Upper lobe of left lung (tissue), 6 donors: ENCODE results near the gene KCNIP3. TPM values are rescaled to one million over a fixed set of nuclear protein-coding genes. Genes with fewer than 3 reads are reported as not detected.
A peak's percentile ranks its signal among the peaks of the same experiment; 100 is the strongest.

Experiments
- ATAC-seq, 2 donors: fragments of 200-7000 bp; cut with Tn5 transposase; one replicate each; pipeline ENCODE4 v1.9.1; 2022; ENCODE audit warnings: mild to moderate bottlenecking in 2 of 2, moderate library complexity in 2 of 2; ENCODE audit not compliant: low FRiP score in 2 of 2
- DNase-seq, 2 donors: peaks; one replicate each; pipeline ENCODE4 v3.0.0-alpha.2; 2019 to 2020
- H3K27ac ChIP-seq, 4 donors: fragments of 200-600 bp; sonication (generic); one replicate each; pipeline ENCODE4 v1.5.1; 2016 to 2019
- H3K27me3 ChIP-seq, 4 donors: fragments of 200-600 bp; sonication (generic); one replicate each; pipeline ENCODE4 v1.5.1; 2017 to 2019
- H3K36me3 ChIP-seq, 4 donors: fragments of 200-600 bp; sonication (generic); one replicate each; pipeline ENCODE4 v1.5.1; 2016 to 2019
- H3K4me1 ChIP-seq, 4 donors: fragments of 200-600 bp; sonication (generic); one replicate each; pipeline ENCODE4 v1.5.1; 2018 to 2019
- H3K4me3 ChIP-seq, 4 donors: fragments of 200-600 bp; sonication (generic); one replicate each; pipeline ENCODE4 v1.5.1; 2017 to 2019; ENCODE audit warnings: mild to moderate bottlenecking in 2 of 4, moderate library complexity in 1 of 4
- H3K9me3 ChIP-seq, 4 donors: fragments of 200-600 bp; sonication (generic); one replicate each; pipeline ENCODE4 v1.5.1; 2018 to 2019
- EP300 ChIP-seq, 4 donors: sonication (generic); formaldehyde crosslinking; IDR thresholded peaks; one replicate each; pipeline ENCODE4 v1.5.1; 2017; ENCODE audit warnings: antibody characterized with exemption in 4 of 4, control low read depth in 2 of 4
- POLR2A ChIP-seq, 4 donors: fragments of 450-650 bp; IDR thresholded peaks; one replicate each; pipeline ENCODE4 v1.5.1; 2016 to 2017; ENCODE audit warnings: antibody characterized with exemption in 4 of 4, mild to moderate bottlenecking in 2 of 4
- POLR2AphosphoS5 ChIP-seq, 2 donors: sonication (generic); formaldehyde crosslinking; IDR thresholded peaks; one replicate each; pipeline ENCODE4 v1.5.1; 2017; ENCODE audit warnings: antibody characterized with exemption in 2 of 2
- WGBS, 2 donors: methylation state at CpG; one replicate each; pipeline ENCODE4 v1.1.5; 2017 to 2018; 5-methylcytosine and 5-hydroxymethylcytosine counted together
- total RNA-seq, 6 donors: library from RNA; depleted of rRNA in 4 of 6; stranded (reverse); fragments of >200 nt in 4 of 6; gene quantifications; one replicate each; pipeline versions ENCODE4 v1.1.0 to v1.2.1, GENCODE V29; 2016 to 2021
- TF ChIP-seq, protein P1 (sequence below), 6 experiments: fragments of 450-650 bp in 4 of 6; fragments of 200-600 bp in 2 of 6; sonication (generic) in 2 of 6; IDR thresholded peaks; one replicate each; pipeline ENCODE4 v1.5.1; 2016 to 2019; ENCODE audit warnings: antibody characterized with exemption in 6 of 6
- donor health status: DM: no; HTN: no; CAD: no; lungs with moderate emphysema.
- donor health status: DM: no; HTN: yes; CAD: no; lungs with severe emphysema.

The KCNIP3 gene
- total RNA-seq, 6 donors from 2014 or later: 1.0 to 5.9 (median 2.5) TPM

GRCh38 chr2:95359501-95359930 is 62.4 kb downstream of the KCNIP3 start:
- Histone ChIP-seq H3K9me3 (no peaks in the 10 kb centered on the region), H3K27ac (no peak overlapping the region), H3K36me3 (no peaks in the 10 kb centered on the region), H3K27me3 (no peaks in the 10 kb centered on the region), H3K4me3 (no peak overlapping the region), H3K4me1 (no peaks in the 10 kb centered on the region)
- ATAC-seq: peak in 1 of 2 donors; percentile 21
- 50 to 76% methylated on average over 1 to 5 of the region's 5 CpGs for WGBS, 2 donors
- TF ChIP-seq POLR2AphosphoS5 (IDR thresholded peaks at IDR 0.05) (no peak), EP300 (IDR thresholded peaks at IDR 0.05) (no peak), POLR2A (IDR thresholded peaks at IDR 0.05) (no peak)
- TF ChIP-seq, protein P1, sequence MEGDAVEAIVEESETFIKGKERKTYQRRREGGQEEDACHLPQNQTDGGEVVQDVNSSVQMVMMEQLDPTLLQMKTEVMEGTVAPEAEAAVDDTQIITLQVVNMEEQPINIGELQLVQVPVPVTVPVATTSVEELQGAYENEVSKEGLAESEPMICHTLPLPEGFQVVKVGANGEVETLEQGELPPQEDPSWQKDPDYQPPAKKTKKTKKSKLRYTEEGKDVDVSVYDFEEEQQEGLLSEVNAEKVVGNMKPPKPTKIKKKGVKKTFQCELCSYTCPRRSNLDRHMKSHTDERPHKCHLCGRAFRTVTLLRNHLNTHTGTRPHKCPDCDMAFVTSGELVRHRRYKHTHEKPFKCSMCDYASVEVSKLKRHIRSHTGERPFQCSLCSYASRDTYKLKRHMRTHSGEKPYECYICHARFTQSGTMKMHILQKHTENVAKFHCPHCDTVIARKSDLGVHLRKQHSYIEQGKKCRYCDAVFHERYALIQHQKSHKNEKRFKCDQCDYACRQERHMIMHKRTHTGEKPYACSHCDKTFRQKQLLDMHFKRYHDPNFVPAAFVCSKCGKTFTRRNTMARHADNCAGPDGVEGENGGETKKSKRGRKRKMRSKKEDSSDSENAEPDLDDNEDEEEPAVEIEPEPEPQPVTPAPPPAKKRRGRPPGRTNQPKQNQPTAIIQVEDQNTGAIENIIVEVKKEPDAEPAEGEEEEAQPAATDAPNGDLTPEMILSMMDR (IDR thresholded peaks at IDR 0.05): no peak
- DNase-seq: peak; percentile 8 to 36

- TF ChIP-seq, protein P1 (IDR thresholded peaks at IDR 0.05): no peak
- no peak for TF ChIP-seq POLR2A (IDR thresholded peaks at IDR 0.05)
- ATAC-seq: no peak
Measured at GRCh38 chr2:95361216-95361980, 64.3 kb downstream of the KCNIP3 start.

DNA sequence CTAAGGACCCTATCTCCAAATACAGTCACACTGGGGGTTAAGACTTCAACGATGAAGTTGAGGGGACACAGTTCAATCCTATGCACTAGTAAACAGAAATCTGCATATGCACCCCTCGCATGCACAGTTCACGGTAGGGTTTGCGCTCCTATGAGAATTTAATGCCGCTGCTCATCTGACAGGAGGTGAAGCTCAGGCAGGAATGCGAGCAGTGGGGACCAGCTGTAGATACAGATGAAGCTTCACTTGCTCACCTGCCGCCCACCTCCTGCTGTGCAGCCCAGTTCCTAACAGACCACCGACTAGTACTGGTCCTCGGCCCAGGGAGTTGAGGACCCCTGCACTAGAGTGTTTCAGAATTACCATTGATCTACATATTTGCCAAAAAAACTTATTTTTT is 65.3 kb downstream of the KCNIP3 start:
- Histone ChIP-seq H3K9me3 (no peaks in the 10 kb centered on the region), H3K27ac (no peak overlapping the region), H3K27me3 (no peaks in the 10 kb centered on the region), H3K4me1 (no peaks in the 10 kb centered on the region), H3K4me3 (no peak overlapping the region), H3K36me3 (no peaks in the 10 kb centered on the region)
- peak in 1 of 2 donors; percentile 6 for DNase-seq
- TF ChIP-seq POLR2AphosphoS5 (IDR thresholded peaks at IDR 0.05) (no peak), EP300 (IDR thresholded peaks at IDR 0.05) (no peak), POLR2A (IDR thresholded peaks at IDR 0.05) (no peak)
- TF ChIP-seq, protein P1 (IDR thresholded peaks at IDR 0.05): no peak
- WGBS, 2 donors: 84 to 86% methylated on average over 9 of the region's 9 CpGs
- no peak for ATAC-seq

More at GRCh38 chr2:95361216-95361980, 64.3 kb downstream of the KCNIP3 start:
- Histone ChIP-seq H3K4me3 (no peak overlapping the region), H3K4me1 (no peaks in the 10 kb centered on the region), H3K9me3 (no peaks in the 10 kb centered on the region), H3K27ac (no peak overlapping the region), H3K27me3 (no peaks in the 10 kb centered on the region), H3K36me3 (no peaks in the 10 kb centered on the region)
- DNase-seq: peak in 1 of 2 donors; percentile 17
- 80 to 87% methylated on average over 9 of the region's 9 CpGs for WGBS, 2 donors

DNA sequence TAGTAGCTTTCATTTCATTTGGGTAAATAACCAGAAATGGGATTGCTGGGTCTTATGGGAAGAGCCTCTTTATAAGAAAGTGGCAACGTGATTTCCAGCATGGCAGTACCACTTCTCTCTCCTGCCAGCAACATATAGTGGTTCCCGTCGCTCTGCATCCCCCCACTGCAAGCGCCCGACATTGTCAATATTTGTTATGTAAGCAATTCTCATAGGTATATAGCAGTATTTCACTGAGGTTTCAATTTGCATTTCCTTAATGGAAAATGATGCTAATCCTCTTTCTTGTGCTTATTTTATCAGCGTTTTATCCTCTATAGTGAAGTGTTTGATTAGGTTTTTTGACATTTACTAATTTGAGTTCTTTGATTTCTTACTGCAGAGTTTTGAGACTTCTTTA is 69.4 kb downstream of the KCNIP3 start:
- Histone ChIP-seq H3K27ac (no peak overlapping the region), H3K4me3 (no peak overlapping the region), H3K36me3 (no peaks in the 10 kb centered on the region), H3K27me3 (peaks cover 0 to 1% (median 0%) of the 10 kb centered on the region in 4 donors), H3K9me3 (no peaks in the 10 kb centered on the region), H3K4me1 (no peaks in the 10 kb centered on the region)
- TF ChIP-seq POLR2AphosphoS5 (IDR thresholded peaks at IDR 0.05) (no peak), POLR2A (IDR thresholded peaks at IDR 0.05) (no peak), EP300 (IDR thresholded peaks at IDR 0.05) (no peak)
- TF ChIP-seq, protein P1 (IDR thresholded peaks at IDR 0.05): no peak
- ATAC-seq: no peak
- peak in 1 of 2 donors; percentile 6 for DNase-seq
- WGBS, 2 donors: 62 to 73% methylated on average over 6 of the region's 6 CpGs
